ENCODE results near the gene B3GAT1. TPM values are rescaled to one million over a fixed set of nuclear protein-coding genes. Genes with fewer than 3 reads are reported as not detected.
"Not testable (repeated sequence)": the region's sequence is repeated elsewhere in the genome, so short reads cannot be mapped to it uniquely, and the experiment has no call there.

B3GAT1 gene
- total RNA-seq, 1 donor = not detected

DNA sequence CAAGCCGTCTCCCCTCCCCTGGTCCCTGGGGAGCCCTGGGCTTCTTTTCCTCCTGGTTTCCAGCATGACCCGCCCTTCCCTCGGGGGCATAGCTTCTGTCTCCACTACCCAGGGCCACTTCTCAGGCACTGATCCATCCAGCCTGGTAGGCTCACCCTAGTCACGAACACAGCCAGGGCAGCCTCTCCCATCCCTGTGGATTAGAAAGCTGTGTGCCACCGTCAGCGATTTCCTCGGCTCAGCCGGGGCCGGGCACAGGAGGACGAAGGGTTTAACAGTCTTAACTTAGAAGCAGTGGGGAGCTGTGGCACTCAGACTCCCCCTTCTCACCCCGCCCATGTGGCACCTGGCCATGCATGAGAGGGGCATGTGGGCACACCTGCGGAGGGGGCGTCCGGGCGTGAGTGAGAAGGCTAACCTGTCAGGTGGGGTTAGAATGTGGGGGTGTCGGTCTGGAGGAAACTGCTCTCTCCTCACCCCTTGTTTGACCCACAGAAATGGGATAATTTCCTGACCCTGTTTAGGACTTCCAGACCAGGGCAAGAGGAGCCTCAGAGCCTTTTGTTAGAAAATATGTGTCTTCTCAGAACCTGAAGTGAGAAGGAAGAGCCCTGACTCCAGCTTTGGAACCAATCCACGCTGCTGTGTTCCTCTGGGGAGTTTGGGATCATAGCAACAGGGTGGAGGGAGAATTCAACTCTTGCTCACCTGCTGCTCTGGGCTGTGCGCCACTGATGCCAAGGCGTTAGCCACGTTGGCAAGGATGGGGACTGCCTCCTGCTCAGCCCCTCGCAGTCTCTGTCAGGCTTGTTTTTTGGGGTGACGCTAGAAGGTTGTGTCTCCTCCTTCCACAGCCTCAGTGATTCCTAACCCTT is 65.7 kb downstream of the B3GAT1 start:
- peak; percentile 69 for DNase-seq (ENCODE audit: insufficient read length, low spot score, missing footprints)
- Histone ChIP-seq H3K79me2 (ENCODE audit: insufficient read depth, low read length) (no peaks in the 10 kb centered on the region), H2AFZ (ENCODE audit: low read length) (no peak overlapping the region), H3K4me1 (ENCODE audit: insufficient read depth, low read length) (no peaks in the 10 kb centered on the region), H3K4me3 (ENCODE audit: insufficient read depth, low read length) (no peak overlapping the region), H3K9me3 (ENCODE audit: low read depth, low read length) (no peaks in the 10 kb centered on the region), H3K4me2 (ENCODE audit: insufficient read depth, low read length) (no peak overlapping the region), H3K36me3 (ENCODE audit: insufficient read depth, low read length) (no peaks in the 10 kb centered on the region), H3K27me3 (ENCODE audit: insufficient read depth, low read length) (no peaks in the 10 kb centered on the region), H3K27ac (ENCODE audit: low read depth, low read length) (no peak overlapping the region), H4K20me1 (ENCODE audit: insufficient read depth, low read length) (no peaks in the 10 kb centered on the region)
- TF ChIP-seq, protein P1, sequence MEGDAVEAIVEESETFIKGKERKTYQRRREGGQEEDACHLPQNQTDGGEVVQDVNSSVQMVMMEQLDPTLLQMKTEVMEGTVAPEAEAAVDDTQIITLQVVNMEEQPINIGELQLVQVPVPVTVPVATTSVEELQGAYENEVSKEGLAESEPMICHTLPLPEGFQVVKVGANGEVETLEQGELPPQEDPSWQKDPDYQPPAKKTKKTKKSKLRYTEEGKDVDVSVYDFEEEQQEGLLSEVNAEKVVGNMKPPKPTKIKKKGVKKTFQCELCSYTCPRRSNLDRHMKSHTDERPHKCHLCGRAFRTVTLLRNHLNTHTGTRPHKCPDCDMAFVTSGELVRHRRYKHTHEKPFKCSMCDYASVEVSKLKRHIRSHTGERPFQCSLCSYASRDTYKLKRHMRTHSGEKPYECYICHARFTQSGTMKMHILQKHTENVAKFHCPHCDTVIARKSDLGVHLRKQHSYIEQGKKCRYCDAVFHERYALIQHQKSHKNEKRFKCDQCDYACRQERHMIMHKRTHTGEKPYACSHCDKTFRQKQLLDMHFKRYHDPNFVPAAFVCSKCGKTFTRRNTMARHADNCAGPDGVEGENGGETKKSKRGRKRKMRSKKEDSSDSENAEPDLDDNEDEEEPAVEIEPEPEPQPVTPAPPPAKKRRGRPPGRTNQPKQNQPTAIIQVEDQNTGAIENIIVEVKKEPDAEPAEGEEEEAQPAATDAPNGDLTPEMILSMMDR (IDR thresholded peaks at IDR 0.05; ENCODE audit: extremely low read depth, low read depth, low read length) = no peak

DNA sequence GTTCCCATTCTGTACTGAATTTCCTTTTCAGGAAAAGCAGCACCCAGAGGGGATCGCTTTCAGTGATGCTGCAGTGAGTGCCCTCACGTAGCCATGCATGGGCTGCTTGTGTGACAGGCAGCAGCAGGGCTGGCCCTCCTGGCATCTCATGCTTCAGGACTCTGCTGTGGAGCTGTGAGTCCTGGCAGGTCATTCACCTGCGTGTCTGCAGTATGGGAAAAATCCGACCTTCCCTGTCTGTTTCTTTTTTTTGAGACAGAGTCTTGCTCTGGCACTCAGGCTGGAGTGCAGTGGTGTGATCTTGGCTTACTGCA is 66.8 kb downstream of the B3GAT1 start:
- Histone ChIP-seq H3K27ac (ENCODE audit: low read depth, low read length) (no peak overlapping the region), H3K27me3 (ENCODE audit: insufficient read depth, low read length) (no peaks in the 10 kb centered on the region), H4K20me1 (ENCODE audit: insufficient read depth, low read length) (no peaks in the 10 kb centered on the region), H3K4me2 (ENCODE audit: insufficient read depth, low read length) (no peak overlapping the region), H3K4me1 (ENCODE audit: insufficient read depth, low read length) (no peaks in the 10 kb centered on the region), H3K4me3 (ENCODE audit: insufficient read depth, low read length) (no peak overlapping the region), H3K9me3 (ENCODE audit: low read depth, low read length) (no peaks in the 10 kb centered on the region), H3K79me2 (ENCODE audit: insufficient read depth, low read length) (no peaks in the 10 kb centered on the region), H3K36me3 (ENCODE audit: insufficient read depth, low read length) (no peaks in the 10 kb centered on the region), H2AFZ (ENCODE audit: low read length) (no peak overlapping the region)
- peak; percentile 47 for DNase-seq (ENCODE audit: insufficient read length, low spot score, missing footprints)
- TF ChIP-seq, protein P1 (IDR thresholded peaks at IDR 0.05; ENCODE audit: extremely low read depth, low read depth, low read length) = no peak

DNA sequence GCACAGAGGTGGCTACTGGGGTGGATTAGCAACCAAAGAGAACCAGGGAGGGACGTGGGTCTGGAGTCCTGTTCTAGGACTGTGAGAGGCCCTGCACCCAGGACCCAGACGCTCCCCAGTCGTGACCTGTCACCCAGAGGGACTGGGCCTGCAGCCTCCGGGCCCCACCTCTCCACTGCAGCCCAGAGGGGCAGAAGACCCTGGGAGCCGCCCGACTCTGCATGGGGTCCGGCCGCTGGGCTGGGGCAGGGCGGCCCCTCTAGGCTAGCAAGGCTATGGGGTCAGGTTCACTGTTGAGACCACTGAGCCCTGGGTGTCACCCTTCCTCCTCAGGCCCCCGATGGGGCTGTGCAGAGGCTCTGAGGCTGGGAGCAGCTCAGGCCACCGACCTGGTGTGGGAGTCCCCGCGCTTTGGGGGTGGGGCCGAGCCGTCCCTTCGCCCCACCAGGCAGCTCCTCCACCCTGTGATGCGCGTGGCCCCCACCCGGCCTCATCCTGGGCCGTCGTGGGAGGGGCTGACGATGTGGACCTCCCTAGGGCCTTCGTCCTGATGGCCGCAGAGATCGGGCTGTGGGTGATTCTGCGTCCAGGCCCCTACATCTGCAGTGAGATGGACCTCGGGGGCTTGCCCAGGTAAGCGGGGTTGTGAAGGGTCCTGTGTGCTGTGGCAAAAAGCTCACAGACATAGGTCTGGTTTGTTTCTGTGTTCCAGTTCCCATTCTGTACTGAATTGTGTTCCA is 67.4 kb downstream of the B3GAT1 start:
- H3K4me1 ChIP-seq (ENCODE audit: insufficient read depth, low read length); H3K36me3 ChIP-seq (ENCODE audit: insufficient read depth, low read length); H3K27me3 ChIP-seq (ENCODE audit: insufficient read depth, low read length); H3K4me3 ChIP-seq (ENCODE audit: insufficient read depth, low read length); H4K20me1 ChIP-seq (ENCODE audit: insufficient read depth, low read length); H3K79me2 ChIP-seq (ENCODE audit: insufficient read depth, low read length); H3K4me2 ChIP-seq (ENCODE audit: insufficient read depth, low read length); H3K9me3 ChIP-seq (ENCODE audit: low read depth, low read length); H3K27ac ChIP-seq (ENCODE audit: low read depth, low read length); DNase-seq (ENCODE audit: insufficient read length, low spot score, missing footprints); H2AFZ ChIP-seq (ENCODE audit: low read length): not testable (repeated sequence)

DNA sequence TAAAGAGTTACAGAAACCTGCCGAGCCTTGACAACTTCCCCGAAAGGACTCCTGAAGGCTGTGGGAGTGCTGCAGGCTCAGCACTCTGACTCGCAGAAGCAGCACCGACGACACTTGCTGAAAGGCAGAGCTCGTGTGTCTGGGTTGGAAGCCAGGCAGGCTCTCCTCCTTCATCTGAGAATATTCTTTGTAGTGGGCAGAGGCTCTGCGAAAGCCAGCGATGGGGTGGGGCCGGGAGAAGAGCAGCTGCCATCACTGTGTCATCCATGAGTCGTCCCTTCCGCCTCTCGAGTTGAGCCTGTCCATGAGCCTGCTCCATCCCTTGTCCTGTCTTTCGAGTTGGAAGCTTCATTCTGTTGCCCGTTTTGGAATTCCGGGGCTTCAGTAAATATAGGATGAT is 68.4 kb downstream of the B3GAT1 start:
- TF ChIP-seq, protein P1 (IDR thresholded peaks at IDR 0.05; ENCODE audit: extremely low read depth, low read depth, low read length) = no peak
- H3K4me2 ChIP-seq (ENCODE audit: insufficient read depth, low read length) = no peak overlapping the region
- H3K36me3 ChIP-seq (ENCODE audit: insufficient read depth, low read length) = no peaks in the 10 kb centered on the region

More for the DNA sequence above, 68.4 kb downstream of the B3GAT1 start:
- no peaks in the 10 kb centered on the region for H3K27me3 ChIP-seq (ENCODE audit: insufficient read depth, low read length)
- H3K4me1 ChIP-seq (ENCODE audit: insufficient read depth, low read length) = no peaks in the 10 kb centered on the region
- H3K4me3 ChIP-seq (ENCODE audit: insufficient read depth, low read length) = no peak overlapping the region
- H4K20me1 ChIP-seq (ENCODE audit: insufficient read depth, low read length) = no peaks in the 10 kb centered on the region
- no peaks in the 10 kb centered on the region for H3K9me3 ChIP-seq (ENCODE audit: low read depth, low read length)
- H3K27ac ChIP-seq (ENCODE audit: low read depth, low read length) = no peak overlapping the region
- peak; percentile 86 for DNase-seq (ENCODE audit: insufficient read length, low spot score, missing footprints)
- no peak overlapping the region for H2AFZ ChIP-seq (ENCODE audit: low read length)
- no peaks in the 10 kb centered on the region for H3K79me2 ChIP-seq (ENCODE audit: insufficient read depth, low read length)

All from osteoblast (primary cell).